HG03558 (cell line): ENCODE results near the gene RUNX2.
"Not testable (repeated sequence)": the region's sequence is repeated elsewhere in the genome, so short reads cannot be mapped to it uniquely, and the experiment has no call there.

ENCODE experiments used
- ATAC-seq: cut with Tn5 transposase; IDR thresholded peaks from one replicate; pipeline ENCODE4 v1.9.1; 2021; ENCODE audit warnings: moderate number of reproducible peaks; ENCODE audit not compliant: unreplicated experiment; ENCODE audit errors: extremely low read depth

Gene RUNX2

DNA sequence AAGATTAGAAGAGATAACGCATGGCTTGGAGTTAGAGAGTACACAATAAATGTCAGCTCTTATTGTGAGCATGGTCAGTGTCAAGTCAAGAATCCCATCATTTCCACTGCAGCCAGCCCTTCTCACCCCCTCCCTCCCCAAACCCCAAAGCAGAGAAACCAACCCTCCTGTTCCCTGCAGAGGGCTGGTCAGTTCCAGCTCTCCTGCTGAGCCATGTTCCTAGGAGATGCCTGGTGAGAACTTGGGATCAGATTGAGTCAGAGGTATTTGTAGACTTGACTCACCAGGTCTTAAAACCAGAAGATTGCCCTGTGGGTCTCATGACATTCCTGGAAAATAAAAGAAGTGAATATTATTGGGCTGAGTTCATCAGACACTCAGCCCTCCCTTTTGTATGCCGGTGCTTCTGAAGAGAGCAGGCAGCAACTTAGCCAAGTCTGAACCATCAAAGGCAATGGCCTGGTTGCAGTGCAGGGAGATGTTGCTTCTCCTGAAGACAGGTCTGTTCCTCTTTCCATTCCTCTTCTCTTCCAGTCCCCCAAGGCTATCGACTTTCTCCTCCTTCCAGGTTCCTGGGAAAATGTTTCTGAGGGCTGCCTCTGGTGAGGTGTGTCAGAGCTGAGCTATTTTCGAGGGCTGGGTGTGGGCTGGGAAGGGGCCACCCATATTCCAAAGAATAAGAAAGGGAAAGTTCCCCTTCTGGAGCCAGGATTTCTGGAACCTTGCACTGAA is 327.8 kb downstream of the RUNX2 start:
- ATAC-seq, result no peak

DNA sequence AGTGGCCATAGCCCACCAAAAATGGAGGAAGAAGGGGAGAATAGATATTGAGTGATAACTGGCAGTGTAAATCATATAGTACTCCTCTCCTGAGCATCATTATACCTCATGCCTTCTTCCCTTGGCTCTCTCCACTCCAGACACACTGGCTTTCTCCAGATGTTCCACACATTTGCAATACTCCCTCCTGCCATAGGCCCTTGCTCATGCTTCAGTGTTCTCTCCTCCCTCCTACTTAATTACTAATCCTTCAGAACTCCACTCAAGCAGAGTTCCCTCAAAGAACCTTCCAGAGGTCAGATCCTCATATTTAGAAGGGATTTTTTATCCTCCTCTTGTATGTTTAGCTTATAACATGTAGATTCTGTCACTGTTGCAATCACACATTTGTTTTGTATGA is 329.1 kb downstream of the RUNX2 start:
- ATAC-seq, result no peak

DNA sequence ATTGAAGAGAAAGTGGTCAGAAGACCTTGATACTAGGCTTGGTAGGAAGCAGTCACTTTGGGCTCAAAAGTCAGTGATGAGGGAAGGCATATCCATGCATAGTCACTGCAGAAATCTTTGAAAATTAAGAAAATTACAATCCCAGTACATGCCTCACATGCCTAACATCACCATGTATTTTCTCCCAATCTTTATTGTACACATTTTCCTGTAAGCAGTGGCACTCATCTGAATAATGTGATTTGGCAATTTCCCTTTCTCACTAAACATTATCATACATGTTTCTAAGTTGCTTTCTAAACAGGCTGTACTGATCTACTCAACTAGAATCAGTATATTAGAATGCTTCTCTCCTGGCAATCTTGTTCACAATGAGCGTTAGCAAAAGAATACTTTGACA is 330.3 kb downstream of the RUNX2 start:
- no peak for ATAC-seq

DNA sequence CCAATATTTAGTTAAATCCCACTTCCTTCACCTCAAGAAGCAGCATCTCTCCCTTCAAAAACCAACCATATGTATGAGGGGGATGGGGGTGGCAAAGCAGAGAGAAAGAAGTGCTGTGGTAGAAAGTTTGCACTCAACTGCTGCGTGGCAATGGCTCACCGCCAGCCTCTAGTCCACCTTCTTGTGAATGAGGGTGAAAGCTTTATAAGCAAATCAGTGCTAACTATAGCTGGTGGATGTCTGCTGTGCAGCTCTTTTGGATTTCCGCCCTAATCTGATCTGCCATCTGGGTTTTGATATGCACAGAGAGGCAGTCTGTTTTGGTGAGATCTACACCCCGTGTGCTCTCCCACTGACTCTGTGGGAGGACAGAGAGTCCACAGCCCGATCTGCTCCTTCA is 330.8 kb downstream of the RUNX2 start:
- ATAC-seq, result no peak

DNA sequence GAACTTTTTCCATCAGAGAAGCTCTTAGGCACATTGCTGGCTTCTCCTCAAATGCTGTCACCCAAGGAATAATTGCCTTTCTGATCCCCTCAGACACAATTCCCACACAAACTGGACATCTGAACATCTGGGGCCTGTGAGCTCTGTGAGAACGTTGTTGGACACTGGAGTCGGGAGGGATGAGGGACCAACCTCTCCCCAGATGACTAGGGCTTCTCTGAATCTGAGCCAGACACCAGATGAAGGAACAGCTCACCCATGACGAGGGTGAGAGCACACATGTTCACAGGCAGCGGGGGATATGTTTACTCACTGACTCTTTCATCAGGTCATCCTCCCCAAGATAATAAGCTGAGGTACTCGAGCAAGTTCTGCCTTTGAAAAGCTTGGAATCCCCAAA is 333.5 kb downstream of the RUNX2 start:
- no peak for ATAC-seq

DNA sequence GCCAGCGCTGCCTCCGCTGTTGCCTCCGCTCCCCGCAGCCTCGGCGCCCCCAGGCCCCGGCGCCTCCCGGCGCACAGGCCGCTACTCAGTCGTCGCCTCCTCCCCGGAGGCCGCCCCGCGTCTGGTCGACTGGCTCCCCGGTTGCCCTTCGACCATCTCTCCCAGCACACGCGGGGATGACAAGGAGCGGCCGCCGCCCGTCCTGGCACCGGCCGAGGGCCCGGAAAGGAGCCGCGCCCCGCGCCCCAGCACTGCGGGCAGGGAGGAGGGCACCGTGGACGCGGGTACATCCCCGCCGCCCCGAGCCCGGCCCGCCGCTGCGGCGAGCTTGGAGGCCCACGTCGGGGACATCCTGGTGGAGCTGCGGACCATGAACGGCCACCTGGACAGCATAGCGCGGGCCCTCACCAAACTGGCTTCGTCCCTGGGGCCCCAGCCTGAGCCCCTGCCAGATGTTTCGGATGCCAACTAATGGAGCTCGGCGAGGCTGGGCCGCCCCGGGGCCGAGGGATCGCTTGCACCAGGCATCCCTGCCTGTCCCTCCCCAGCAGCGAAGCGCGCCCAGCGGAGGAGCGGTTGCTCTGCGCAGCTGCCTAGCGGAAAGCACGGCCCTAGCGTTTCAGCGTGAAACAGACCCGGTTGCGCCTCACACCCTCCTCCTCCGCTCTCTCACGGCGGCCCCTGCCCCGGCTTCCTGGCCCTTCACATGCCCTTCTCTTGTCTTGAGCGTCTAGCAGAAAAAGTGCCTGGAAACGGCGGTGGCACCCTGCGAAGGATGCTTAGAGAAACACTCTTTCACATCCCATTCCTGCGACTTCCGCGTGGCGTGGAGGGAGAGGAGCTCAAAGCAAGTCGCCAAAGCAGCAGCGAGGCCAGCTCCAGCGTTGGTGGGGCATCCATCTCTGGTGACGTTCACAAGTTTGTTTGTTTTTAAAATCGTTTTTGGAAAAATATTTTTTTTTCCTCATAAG is 335.4 kb downstream of the RUNX2 start:
- no peak for ATAC-seq

DNA sequence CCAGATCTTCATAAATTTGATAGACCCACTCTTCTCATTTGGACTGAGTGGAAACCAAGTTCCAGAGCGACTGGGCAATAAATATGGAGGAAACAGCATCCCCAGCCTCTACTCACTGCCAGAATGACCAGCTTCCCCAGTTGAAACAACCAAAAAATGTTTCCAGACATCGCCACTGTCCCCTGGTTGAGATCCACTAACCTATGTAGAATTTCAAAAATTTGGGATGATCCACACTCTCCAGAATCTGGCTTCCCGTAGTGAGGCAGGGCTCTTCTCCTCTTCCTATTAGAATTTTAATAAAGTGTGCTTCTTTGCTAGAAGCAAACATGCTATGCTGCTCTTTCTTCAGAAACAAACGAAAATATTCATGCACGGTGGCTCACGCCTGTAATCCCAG is 336.6 kb downstream of the RUNX2 start:
- ATAC-seq, result no peak

DNA sequence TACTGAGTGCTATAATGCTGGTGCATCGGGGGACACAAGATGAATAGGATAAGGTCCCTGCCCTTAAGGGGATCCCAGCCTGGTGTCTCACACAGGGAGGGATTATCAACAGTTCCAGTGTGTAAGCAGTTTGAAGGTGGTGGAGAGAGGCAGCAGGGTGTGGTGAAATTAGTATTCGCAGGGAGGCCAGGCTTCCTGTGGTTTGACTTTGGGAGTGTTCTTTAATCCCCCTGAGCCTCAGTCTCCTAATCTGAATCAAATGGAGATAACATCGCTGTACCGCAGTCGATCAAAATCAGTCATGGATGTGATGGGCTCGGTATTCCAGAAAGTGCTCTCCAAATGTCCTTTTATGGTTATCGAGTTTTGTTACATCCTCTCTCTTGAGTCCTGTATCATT is 337.7 kb downstream of the RUNX2 start:
- no peak for ATAC-seq

DNA sequence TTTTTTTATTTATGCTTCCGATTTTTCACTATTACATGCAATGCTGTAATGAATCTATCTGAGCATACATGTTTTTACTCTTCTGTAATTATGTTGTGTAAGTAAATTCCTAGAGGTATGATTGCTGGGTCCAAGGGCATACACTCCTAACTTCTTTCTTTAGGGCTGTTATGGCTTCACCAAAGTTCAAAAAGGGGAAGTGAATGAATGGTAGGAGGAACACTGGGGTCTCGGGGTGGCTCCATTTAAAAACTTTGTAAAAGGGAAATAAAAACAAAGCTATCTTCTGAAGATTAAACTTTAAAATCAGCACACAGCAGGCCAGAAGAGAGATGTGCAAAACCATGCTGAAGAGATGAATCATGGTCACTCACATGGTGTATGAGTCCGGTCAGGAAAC is 338.7 kb downstream of the RUNX2 start:
- ATAC-seq, result no peak

DNA sequence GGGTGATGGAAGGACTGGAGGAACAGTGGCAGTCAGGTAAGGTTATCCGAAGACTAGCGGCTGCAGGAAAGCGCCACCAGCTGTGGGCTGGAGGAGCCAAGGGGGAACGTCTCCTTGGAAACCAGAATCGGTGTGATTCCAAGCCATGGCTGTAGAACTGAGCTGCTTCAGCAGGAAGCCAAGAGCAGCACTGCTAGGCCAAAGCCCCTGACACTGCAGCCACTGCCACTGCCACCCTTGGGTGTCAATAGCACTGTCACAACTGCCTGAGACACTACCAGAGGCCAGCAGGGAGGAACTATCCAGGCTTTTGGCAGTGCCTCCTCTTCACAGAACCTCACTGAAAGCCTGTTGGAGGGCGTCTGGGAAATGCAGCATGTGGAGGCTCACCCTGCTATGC is 339.2 kb downstream of the RUNX2 start:
- ATAC-seq, result no peak

DNA sequence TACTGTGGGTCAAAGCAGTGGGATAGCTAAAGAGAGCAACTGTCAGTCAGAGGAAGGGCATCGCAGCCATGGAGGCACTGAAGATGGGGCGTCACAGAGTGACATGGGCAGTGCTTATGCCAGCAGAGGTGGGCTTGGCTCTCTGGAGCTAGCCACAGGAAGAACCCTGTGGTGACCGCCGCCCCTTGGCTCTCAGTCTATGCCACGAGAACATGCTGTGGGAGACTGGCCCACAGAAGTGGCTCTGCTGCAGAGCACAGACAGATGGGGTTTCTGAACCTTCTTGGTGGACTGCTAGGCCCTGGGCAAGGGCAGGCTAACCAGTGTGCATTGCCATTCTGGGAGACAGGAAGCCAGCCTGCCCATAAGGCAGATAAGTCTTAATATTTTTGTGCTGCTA is 339.6 kb downstream of the RUNX2 start:
- ATAC-seq, result no peak

DNA sequence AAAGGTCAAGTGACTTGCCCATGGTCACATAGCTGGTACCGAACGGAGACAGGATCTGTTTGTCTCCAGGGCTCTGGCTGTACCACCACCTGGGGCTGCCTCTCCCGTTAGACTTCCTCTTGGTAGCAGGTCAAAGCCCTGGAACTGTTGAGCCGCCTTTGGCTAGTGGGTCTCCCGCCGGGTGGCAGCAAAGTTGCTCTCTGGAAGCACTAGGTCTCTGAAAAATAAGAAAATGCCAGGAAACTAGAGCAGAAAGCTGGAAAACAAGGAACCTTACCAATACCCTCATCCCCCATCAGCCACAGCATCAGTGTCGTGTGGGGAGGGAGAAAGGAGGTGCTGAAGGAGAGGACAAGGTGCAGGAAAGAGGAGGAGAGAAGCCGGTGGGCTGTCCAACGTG is 340.6 kb downstream of the RUNX2 start:
- ATAC-seq, result no peak

DNA sequence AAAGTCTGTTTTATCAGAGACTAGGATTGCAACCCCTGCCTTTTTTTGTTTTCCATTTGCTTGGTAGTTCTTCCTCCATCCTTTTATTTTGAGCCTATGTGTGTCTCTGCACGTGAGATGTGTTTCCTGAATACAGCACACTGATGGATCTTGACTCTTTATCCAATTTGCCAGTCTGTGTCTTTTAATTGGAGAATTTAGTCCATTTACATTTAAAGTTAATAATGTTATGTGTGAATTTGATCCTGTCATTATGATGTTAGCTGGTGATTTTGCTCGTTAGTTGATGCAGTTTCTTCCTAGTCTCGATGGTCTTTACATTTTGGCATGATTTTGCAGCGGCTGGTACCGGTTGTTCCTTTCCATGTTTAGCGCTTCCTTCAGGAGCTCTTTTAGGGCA is 345.0 kb downstream of the RUNX2 start:
- ATAC-seq, result not testable (repeated sequence)

DNA sequence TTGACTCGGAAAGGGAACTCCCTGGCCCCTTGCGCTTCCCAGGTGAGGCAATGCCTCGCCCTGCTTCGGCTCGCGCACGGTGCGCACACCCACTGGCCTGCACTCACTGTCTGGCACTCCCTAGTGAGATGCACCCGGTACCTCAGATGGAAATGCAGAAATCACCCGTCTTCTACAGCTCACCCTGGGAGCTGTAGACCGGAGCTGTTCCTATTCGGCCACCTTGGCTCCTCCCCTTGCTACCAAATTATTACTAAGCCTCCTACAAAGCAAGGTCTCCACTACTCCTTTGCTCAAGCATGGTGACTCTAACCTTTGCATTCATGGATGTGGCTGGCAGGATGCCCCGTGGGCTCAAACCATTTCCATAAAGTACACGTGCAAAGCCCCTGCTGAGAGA is 347.0 kb downstream of the RUNX2 start:
- not testable (repeated sequence) for ATAC-seq

DNA sequence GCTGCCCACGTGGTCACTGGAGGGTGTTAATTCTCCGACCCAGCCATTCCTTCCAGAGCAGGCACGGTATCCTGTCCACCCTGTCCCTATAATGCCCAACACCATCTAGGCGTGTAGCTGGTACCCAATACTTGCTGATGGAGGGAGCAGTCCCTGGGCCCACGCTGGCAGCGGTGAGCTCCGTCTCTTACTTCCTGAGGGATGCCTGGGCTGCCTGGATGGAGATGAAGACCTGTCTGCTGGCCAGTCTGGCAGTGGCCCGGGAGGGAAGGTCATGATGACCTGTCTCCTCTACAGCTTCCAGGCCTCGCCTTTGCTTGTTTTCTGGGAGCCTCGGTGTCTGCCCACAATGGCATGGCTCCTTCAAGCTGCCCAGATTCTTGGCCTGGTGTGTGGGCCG is 347.5 kb downstream of the RUNX2 start:
- ATAC-seq, result no peak

DNA sequence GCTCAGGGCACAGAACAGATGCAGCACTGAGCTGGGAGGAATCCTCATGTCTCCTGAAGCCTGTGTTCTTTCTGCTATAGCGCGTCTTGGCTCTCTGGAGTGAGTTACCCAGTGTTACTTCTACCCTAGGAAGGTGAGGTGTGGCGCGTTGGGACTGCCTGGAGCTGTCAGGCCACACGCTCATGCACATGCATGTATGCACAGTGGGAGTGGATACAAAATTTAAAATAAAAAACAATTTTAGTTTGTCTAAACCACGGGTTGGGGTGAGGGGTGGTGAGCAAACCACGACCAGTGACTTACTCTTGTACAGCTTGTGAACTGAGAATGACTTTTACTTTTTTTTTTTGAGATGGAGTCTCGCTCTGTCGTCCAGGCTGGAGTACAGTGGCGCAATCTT is 348.2 kb downstream of the RUNX2 start:
- ATAC-seq, result no peak

DNA sequence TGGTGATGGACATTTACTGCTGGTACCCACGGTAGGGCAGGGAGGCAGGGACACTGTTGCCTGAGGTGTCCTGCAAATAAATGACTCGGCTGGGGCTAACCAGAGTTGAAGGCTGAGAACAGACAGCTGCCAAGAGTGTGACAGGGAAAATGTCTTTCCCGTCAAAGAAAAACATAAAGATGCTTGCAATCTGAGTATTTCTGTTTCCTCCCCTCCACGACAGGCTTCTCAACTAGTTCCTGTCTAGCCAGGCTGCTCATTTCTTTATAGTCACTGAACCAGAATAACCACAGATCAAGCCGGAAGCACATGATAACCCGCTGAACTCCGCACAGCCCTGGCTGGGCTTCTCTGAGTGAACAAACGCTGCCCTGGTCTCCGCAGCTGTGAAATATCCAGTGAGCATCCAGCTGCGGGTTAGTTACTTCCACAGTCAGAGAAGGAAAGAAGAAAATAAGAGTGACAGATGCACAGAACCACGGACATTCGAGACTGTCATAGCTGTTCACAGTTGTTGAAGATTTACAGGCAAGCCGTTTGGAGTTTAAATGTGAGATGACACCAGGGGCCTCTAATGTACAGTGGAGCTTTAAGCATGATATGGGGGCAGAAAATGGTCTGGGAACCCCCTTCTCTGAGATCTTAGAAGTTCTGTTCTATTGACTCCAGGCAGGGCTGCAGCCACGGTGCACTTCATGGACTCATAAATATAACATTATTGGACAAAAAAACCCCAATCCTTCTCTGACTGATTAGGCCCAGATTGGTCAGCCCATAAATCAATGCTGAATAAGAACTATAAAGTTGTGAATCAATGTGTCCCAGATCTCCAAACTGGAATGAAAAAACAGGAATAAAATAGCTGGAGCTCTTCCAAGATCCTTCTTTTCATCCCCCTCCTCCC is 349.5 kb downstream of the RUNX2 start:
- no peak for ATAC-seq

DNA sequence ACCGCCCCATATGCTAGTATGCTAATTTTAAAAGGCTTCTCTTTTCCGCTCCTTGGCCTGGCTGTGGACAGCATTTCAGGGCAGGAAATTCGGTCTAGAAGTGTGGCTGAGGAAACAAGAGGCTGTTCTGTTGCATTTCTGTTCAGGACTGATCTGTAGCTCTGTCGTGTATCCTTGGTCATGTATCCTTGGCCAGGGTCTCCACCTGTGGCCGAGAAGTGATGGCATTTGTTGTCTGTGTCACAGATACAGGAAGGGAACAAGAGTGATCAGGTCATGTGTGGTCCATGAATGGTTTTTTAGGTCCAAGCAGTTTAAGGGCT is 350.1 kb downstream of the RUNX2 start:
- ATAC-seq, result no peak

DNA sequence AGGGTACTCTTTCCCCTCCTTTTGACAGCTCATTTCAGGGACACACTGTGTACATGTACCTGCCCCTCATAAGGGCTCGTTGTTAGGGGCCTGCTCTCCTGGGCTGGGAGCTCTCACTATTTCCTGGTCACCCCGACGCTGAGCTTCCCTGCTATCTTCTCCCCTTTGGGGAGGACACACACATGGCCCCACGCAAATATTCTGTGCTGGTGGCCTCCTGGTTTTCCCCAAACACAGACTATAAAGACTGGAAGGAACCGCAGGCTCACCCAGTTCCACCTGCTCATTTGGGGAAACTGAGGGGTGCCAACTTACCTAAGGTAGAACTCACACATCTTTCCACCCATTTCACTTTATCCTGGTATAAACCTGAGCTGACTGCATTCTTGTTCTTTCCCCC is 351.0 kb downstream of the RUNX2 start:
- no peak for ATAC-seq

DNA sequence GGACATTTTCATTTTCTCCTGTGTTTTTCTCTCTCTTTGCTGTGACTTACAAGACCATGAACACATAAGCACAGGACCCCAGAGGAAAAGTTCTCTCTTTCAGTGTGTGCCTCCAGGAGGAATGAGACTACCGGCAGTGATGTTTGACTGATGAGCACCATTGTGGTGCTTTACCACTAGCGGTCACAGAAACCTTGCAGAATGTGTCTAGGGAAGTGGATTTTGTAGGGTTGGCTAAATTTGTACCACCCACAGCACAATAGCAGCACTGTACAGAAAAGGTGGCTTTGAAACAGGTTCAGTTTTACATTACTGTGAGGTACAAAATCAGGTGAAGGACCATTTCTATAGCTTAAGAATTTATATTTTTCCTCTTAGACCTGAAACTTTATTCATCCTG is 351.5 kb downstream of the RUNX2 start:
- no peak for ATAC-seq
